MV-4-11 (cell line): ENCODE results near the gene GLYR1.

Experiments
- DNase-seq: peaks from one replicate; lab custom pipeline; 2025; lab: John Stamatoyannopoulos, UW

The GLYR1 gene

GRCh38 chr16:4846901-4847773 lies at the start of gene GLYR1, which contains the start of gene UBN1:
Gene GLYR1, minus strand, starts transcription at chr16:4847288. Its CDS starts 23 bp downstream, at chr16:4847265.
Gene UBN1, plus strand, starts transcription at chr16:4847481. Its CDS starts 5,437 bp downstream, at chr16:4852918.
- DNase-seq, result peak; percentile 94

GRCh38 chr16:4896761-4897160 lies 49.7 kb upstream of the GLYR1 start:
- DNase-seq, result peak; percentile 8

GRCh38 chr16:4895366-4895765 lies 48.3 kb upstream of the GLYR1 start:
- DNase-seq, result no peak

- no peak for DNase-seq
Measured at GRCh38 chr16:4894276-4895150, 47.4 kb upstream of the GLYR1 start.

- no peak for DNase-seq
Measured at GRCh38 chr16:4893103-4893862, 46.2 kb upstream of the GLYR1 start.

- peak; percentile 43 for DNase-seq
Measured at GRCh38 chr16:4892361-4893102, 45.4 kb upstream of the GLYR1 start.

- no peak for DNase-seq
Measured at GRCh38 chr16:4891886-4892216, 44.8 kb upstream of the GLYR1 start.

- no peak for DNase-seq
Measured at GRCh38 chr16:4891097-4891885, 44.2 kb upstream of the GLYR1 start.

GRCh38 chr16:4890686-4891085 lies 43.6 kb upstream of the GLYR1 start:
- DNase-seq, result no peak

GRCh38 chr16:4890026-4890425 lies 42.9 kb upstream of the GLYR1 start:
- no peak for DNase-seq

GRCh38 chr16:4888428-4889135 lies 41.5 kb upstream of the GLYR1 start:
- no peak for DNase-seq

GRCh38 chr16:4886151-4886550 lies 39.1 kb upstream of the GLYR1 start:
- DNase-seq, result no peak

- DNase-seq, result no peak
Measured at GRCh38 chr16:4884972-4885874, 38.1 kb upstream of the GLYR1 start.

- no peak for DNase-seq
Measured at GRCh38 chr16:4884209-4884608, 37.1 kb upstream of the GLYR1 start.

GRCh38 chr16:4883501-4883900 lies 36.4 kb upstream of the GLYR1 start:
- no peak for DNase-seq

GRCh38 chr16:4882633-4883285 lies 35.7 kb upstream of the GLYR1 start:
- no peak for DNase-seq

GRCh38 chr16:4882000-4882632 lies 35.0 kb upstream of the GLYR1 start:
- DNase-seq, result no peak

GRCh38 chr16:4880006-4880580 lies 33.0 kb upstream of the GLYR1 start:
- DNase-seq, result no peak
